Activated CD4-positive, CD25-positive, alpha-beta regulatory T cell (primary cell): Measurements from ENCODE around the gene GNPTG.

Experiments used
- DNase-seq, 4 experiments: peaks; one replicate each; lab custom pipeline; 2025; lab: John Stamatoyannopoulos, UW

Gene GNPTG

GRCh38 chr16:1394367-1394951 is 42.7 kb downstream of the GNPTG start:
- no peak for DNase-seq

- no peak for DNase-seq
Observed at GRCh38 chr16:1395444-1396031, 43.8 kb downstream of the GNPTG start.

- DNase-seq: no peak
Observed at GRCh38 chr16:1397779-1398178, 46.0 kb downstream of the GNPTG start.

- no peak for DNase-seq
Observed at GRCh38 chr16:1398351-1398750, 46.6 kb downstream of the GNPTG start.

GRCh38 chr16:1398826-1399581 is 47.3 kb downstream of the GNPTG start:
- no peak for DNase-seq

GRCh38 chr16:1401061-1401757 is 49.5 kb downstream of the GNPTG start:
- DNase-seq: no peak

GRCh38 chr16:1401758-1402154 is 50.0 kb downstream of the GNPTG start:
- DNase-seq: no peak

GRCh38 chr16:1403036-1403435 is 51.3 kb downstream of the GNPTG start:
- DNase-seq: no peak

- DNase-seq: no peak
Observed at GRCh38 chr16:1403733-1404132, 52.0 kb downstream of the GNPTG start.

- DNase-seq: no peak
Observed at GRCh38 chr16:1407753-1408152, 56.0 kb downstream of the GNPTG start.

GRCh38 chr16:1408171-1408837 is 56.6 kb downstream of the GNPTG start:
- peak; percentile 91 to 96 (median 94) for DNase-seq

- no peak for DNase-seq
Observed at GRCh38 chr16:1412847-1413246, 61.1 kb downstream of the GNPTG start.
